HG03520 (cell line): ENCODE data around the gene ATP5MC2.
A peak's percentile ranks its signal among the peaks of the same experiment; 100 is the strongest.
"Not testable (repeated sequence)": the region's sequence is repeated elsewhere in the genome, so short reads cannot be mapped to it uniquely, and the experiment has no call there.

ENCODE experiments used
- ATAC-seq: cut with Tn5 transposase; IDR thresholded peaks from one replicate; pipeline ENCODE4 v1.9.1; 2021; ENCODE audit warnings: mild to moderate bottlenecking, moderate library complexity; ENCODE audit not compliant: unreplicated experiment

The ATP5MC2 gene

GRCh38 chr12:53695152-53696145 is 19.6 kb upstream of the ATP5MC2 start:
- no peak for ATAC-seq

GRCh38 chr12:53694756-53695151 is 18.9 kb upstream of the ATP5MC2 start:
- ATAC-seq: no peak

GRCh38 chr12:53688134-53688533 is 12.3 kb upstream of the ATP5MC2 start:
- no peak for ATAC-seq

GRCh38 chr12:53686436-53686835 is 10.6 kb upstream of the ATP5MC2 start:
- ATAC-seq: no peak

- ATAC-seq: no peak
These were observed 8.9 kb upstream of the ATP5MC2 start for GRCh38 chr12:53684654-53685220.

- ATAC-seq: no peak
These were observed 8.1 kb upstream of the ATP5MC2 start for GRCh38 chr12:53683983-53684382.

- no peak for ATAC-seq
These were observed 7.6 kb upstream of the ATP5MC2 start for GRCh38 chr12:53683494-53683893.

- ATAC-seq: not testable (repeated sequence)
These were observed 4.2 kb upstream of the ATP5MC2 start for GRCh38 chr12:53680061-53680460.

- no peak for ATAC-seq
These were observed 1.9 kb upstream of the ATP5MC2 start for GRCh38 chr12:53677800-53678148.

GRCh38 chr12:53677016-53677799 is 1.3 kb upstream of the ATP5MC2 start:
- ATAC-seq: no peak

- ATAC-seq: peak; percentile 2
These were observed 753 bp upstream of the ATP5MC2 start for GRCh38 chr12:53676656-53677015.

GRCh38 chr12:53674977-53675700 is 744 bp downstream of the ATP5MC2 start:
- no peak for ATAC-seq

- ATAC-seq: no peak
These were observed 4.9 kb downstream of the ATP5MC2 start for GRCh38 chr12:53670971-53671370.

GRCh38 chr12:53670308-53670707 is 5.6 kb downstream of the ATP5MC2 start:
- no peak for ATAC-seq

GRCh38 chr12:53667080-53667479 is 8.8 kb downstream of the ATP5MC2 start:
- no peak for ATAC-seq

- no peak for ATAC-seq
These were observed 10.9 kb downstream of the ATP5MC2 start for GRCh38 chr12:53664936-53665335.

GRCh38 chr12:53664191-53664590 is 11.7 kb downstream of the ATP5MC2 start:
- no peak for ATAC-seq

- no peak for ATAC-seq
These were observed 15.8 kb downstream of the ATP5MC2 start for GRCh38 chr12:53660041-53660440.

GRCh38 chr12:53659571-53659981 is 16.3 kb downstream of the ATP5MC2 start:
- no peak for ATAC-seq

- no peak for ATAC-seq
These were observed 16.8 kb downstream of the ATP5MC2 start for GRCh38 chr12:53659011-53659551.

GRCh38 chr12:53657041-53657440 is 18.8 kb downstream of the ATP5MC2 start:
- no peak for ATAC-seq
